ENCODE results near the gene MAP2K3.
"Not testable (repeated sequence)": the region's sequence is repeated elsewhere in the genome, so short reads cannot be mapped to it uniquely, and the experiment has no call there.

MAP2K3 gene

DNA sequence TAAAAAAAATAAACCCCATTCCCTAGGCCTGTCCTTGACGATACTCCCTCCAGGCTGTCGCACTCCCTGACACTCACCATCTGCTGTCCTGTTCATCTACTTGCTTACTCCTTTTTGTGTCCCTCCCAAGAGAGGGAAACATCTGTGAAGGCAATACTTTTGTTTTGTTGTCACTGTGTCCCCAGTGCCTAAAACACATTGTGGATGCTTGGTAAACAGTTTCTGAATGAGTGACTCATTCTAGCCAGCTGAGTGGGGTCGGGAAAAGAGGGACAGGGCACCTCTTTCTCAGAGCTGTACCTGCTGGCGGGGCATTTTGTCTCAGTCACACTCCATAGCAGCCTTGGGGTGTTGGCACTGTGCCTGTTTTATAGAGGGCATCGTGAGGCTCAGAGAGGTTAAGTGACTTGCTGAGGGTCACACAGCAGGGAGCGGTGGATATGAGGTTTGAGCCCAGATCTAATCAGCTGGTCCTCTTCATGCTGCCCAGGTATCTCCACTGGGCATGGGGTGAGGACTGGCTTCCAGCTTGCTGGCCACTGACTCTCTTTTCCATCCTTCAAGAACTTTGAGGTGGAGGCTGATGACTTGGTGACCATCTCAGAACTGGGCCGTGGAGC is 15.6 kb downstream of the MAP2K3 start:
- H3K36me3 ChIP-seq (ENCODE audit: insufficient read depth, low read length) = peaks cover 16% of the 10 kb centered on the region
- no peaks in the 10 kb centered on the region for H3K4me1 ChIP-seq (ENCODE audit: insufficient read depth, low read length)
- H2AFZ ChIP-seq (ENCODE audit: low read depth, low read length) = no peak overlapping the region
- H3K4me3 ChIP-seq (ENCODE audit: low read length) = no peak overlapping the region
- H3K9me3 ChIP-seq (ENCODE audit: low read length) = no peaks in the 10 kb centered on the region
- no peaks in the 10 kb centered on the region for H3K27me3 ChIP-seq (ENCODE audit: insufficient read depth, low read length)

- H3K9me3 ChIP-seq (ENCODE audit: low read length) = no peaks in the 10 kb centered on the region
- H3K4me1 ChIP-seq (ENCODE audit: insufficient read depth, low read length) = no peaks in the 10 kb centered on the region
- H2AFZ ChIP-seq (ENCODE audit: low read depth, low read length) = no peak overlapping the region
- peaks cover 16% of the 10 kb centered on the region for H3K36me3 ChIP-seq (ENCODE audit: insufficient read depth, low read length)
- no peak overlapping the region for H3K4me3 ChIP-seq (ENCODE audit: low read length)
- no peaks in the 10 kb centered on the region for H3K27me3 ChIP-seq (ENCODE audit: insufficient read depth, low read length)
These were observed 16.4 kb downstream of the MAP2K3 start for GRCh38 chr17:21300601-21301571.

- Histone ChIP-seq H3K4me1 (ENCODE audit: insufficient read depth, low read length) (no peaks in the 10 kb centered on the region), H2AFZ (ENCODE audit: low read depth, low read length) (no peak overlapping the region), H3K36me3 (ENCODE audit: insufficient read depth, low read length) (peaks cover 16% of the 10 kb centered on the region), H3K4me3 (ENCODE audit: low read length) (no peak overlapping the region), H3K9me3 (ENCODE audit: low read length) (no peaks in the 10 kb centered on the region), H3K27me3 (ENCODE audit: insufficient read depth, low read length) (no peaks in the 10 kb centered on the region)
These were observed 17.4 kb downstream of the MAP2K3 start for GRCh38 chr17:21301593-21302550.

GRCh38 chr17:21302711-21303425 is 18.4 kb downstream of the MAP2K3 start:
- Histone ChIP-seq H3K27me3 (ENCODE audit: insufficient read depth, low read length) (no peaks in the 10 kb centered on the region), H2AFZ (ENCODE audit: low read depth, low read length) (no peak overlapping the region), H3K4me1 (ENCODE audit: insufficient read depth, low read length) (no peaks in the 10 kb centered on the region), H3K4me3 (ENCODE audit: low read length) (no peak overlapping the region), H3K36me3 (ENCODE audit: insufficient read depth, low read length) (peaks cover 16% of the 10 kb centered on the region), H3K9me3 (ENCODE audit: low read length) (no peaks in the 10 kb centered on the region)

DNA sequence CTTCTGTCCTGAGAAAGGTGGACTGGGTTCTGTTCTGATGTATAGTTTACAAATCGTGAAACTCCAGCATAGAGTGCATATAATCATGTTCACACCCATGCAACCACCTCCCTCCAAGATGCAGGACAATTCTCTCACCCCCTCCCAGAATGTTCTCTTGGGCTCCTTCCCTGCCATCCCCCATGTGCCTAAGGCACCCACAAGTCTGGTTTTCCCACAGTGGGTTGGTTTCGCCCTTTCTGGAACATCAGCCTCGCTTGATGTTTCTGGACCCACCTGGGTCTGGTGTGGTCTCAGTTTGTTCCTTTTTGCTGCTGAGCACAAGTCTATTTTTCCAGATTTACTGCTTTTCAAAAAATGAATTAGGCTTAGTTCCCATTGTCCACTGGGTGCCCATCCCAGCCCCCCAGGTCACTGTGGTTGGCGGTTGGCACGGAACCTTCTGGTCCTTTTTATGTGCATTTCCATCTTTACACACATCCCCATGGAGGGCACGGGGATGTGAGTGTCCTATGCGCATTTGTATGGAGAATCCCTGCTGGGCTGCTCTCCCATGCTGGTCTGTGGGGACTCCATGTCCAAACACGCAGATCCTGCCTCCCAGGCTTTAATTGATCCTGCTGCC is 19.0 kb downstream of the MAP2K3 start:
- no peak overlapping the region for H3K4me3 ChIP-seq (ENCODE audit: low read length)
- H3K36me3 ChIP-seq (ENCODE audit: insufficient read depth, low read length) = peaks cover 16% of the 10 kb centered on the region
- H2AFZ ChIP-seq (ENCODE audit: low read depth, low read length) = no peak overlapping the region
- H3K27me3 ChIP-seq (ENCODE audit: insufficient read depth, low read length) = no peaks in the 10 kb centered on the region
- H3K4me1 ChIP-seq (ENCODE audit: insufficient read depth, low read length) = no peaks in the 10 kb centered on the region
- no peaks in the 10 kb centered on the region for H3K9me3 ChIP-seq (ENCODE audit: low read length)

- H3K9me3 ChIP-seq (ENCODE audit: low read length) = no peaks in the 10 kb centered on the region
- no peak overlapping the region for H2AFZ ChIP-seq (ENCODE audit: low read depth, low read length)
- no peaks in the 10 kb centered on the region for H3K4me1 ChIP-seq (ENCODE audit: insufficient read depth, low read length)
- H3K36me3 ChIP-seq (ENCODE audit: insufficient read depth, low read length) = peaks cover 16% of the 10 kb centered on the region
- H3K4me3 ChIP-seq (ENCODE audit: low read length) = no peak overlapping the region
- H3K27me3 ChIP-seq (ENCODE audit: insufficient read depth, low read length) = no peaks in the 10 kb centered on the region
These were observed 19.6 kb downstream of the MAP2K3 start for GRCh38 chr17:21304091-21304490.

- H3K4me1 ChIP-seq (ENCODE audit: insufficient read depth, low read length); H2AFZ ChIP-seq (ENCODE audit: low read depth, low read length); H3K9me3 ChIP-seq (ENCODE audit: low read length); H3K4me3 ChIP-seq (ENCODE audit: low read length); H3K27me3 ChIP-seq (ENCODE audit: insufficient read depth, low read length): not testable (repeated sequence)
- H3K36me3 ChIP-seq (ENCODE audit: insufficient read depth, low read length) = peaks cover 16% of the 10 kb centered on the region
These were observed 20.1 kb downstream of the MAP2K3 start for GRCh38 chr17:21304551-21305151.

- H3K4me1 ChIP-seq (ENCODE audit: insufficient read depth, low read length); H3K27me3 ChIP-seq (ENCODE audit: insufficient read depth, low read length); H2AFZ ChIP-seq (ENCODE audit: low read depth, low read length); H3K9me3 ChIP-seq (ENCODE audit: low read length); H3K36me3 ChIP-seq (ENCODE audit: insufficient read depth, low read length); H3K4me3 ChIP-seq (ENCODE audit: low read length): not testable (repeated sequence)
These were observed 21.1 kb downstream of the MAP2K3 start for GRCh38 chr17:21305431-21306180.

DNA sequence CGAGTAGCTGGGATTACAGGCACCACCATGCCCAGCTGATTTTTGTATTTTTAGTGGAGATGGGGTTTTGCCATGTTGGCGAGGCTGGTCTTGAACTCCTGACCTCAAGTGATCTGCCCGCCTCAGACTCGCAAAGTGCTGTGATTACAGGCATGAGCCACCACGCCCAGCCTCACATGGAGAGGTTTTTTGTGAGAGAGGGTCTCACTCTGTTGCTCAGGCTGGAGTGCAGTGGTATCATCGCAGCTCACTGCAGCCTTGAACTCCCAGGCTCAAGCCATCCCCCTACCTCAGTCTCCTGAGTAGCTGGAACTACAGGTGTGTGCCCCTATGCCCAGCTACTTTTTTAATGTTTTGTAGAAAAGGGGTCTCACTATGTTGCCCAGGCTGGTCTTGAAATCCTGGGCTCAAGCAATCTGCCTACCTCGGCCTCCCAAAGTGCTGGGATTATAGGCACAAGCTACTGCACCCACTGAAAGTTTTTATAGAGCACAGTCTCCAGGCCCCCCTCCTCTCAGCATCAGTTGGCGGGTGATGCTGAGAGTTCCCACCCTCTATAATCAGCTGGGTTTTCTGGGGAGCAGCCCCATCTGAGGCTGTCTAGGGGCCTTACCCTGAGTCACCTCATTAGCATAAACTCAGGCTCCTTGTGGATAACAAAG is 22.2 kb downstream of the MAP2K3 start:
- H3K36me3 ChIP-seq (ENCODE audit: insufficient read depth, low read length) = not testable (repeated sequence)

GRCh38 chr17:21307273-21307625 is 22.7 kb downstream of the MAP2K3 start:
- not testable (repeated sequence) for H2AFZ ChIP-seq (ENCODE audit: low read depth, low read length); H3K27me3 ChIP-seq (ENCODE audit: insufficient read depth, low read length); H3K4me1 ChIP-seq (ENCODE audit: insufficient read depth, low read length); H3K4me3 ChIP-seq (ENCODE audit: low read length); H3K9me3 ChIP-seq (ENCODE audit: low read length); H3K36me3 ChIP-seq (ENCODE audit: insufficient read depth, low read length)

More for the DNA sequence above, 22.2 kb downstream of the MAP2K3 start:
- not testable (repeated sequence) for H3K9me3 ChIP-seq (ENCODE audit: low read length); H3K27me3 ChIP-seq (ENCODE audit: insufficient read depth, low read length); H3K4me3 ChIP-seq (ENCODE audit: low read length); H2AFZ ChIP-seq (ENCODE audit: low read depth, low read length); H3K4me1 ChIP-seq (ENCODE audit: insufficient read depth, low read length)

GRCh38 chr17:21308931-21309381 is 24.4 kb downstream of the MAP2K3 start:
- not testable (repeated sequence) for H3K4me1 ChIP-seq (ENCODE audit: insufficient read depth, low read length); H3K27me3 ChIP-seq (ENCODE audit: insufficient read depth, low read length); H3K36me3 ChIP-seq (ENCODE audit: insufficient read depth, low read length); H3K4me3 ChIP-seq (ENCODE audit: low read length); H3K9me3 ChIP-seq (ENCODE audit: low read length); H2AFZ ChIP-seq (ENCODE audit: low read depth, low read length)

All from neuron (in vitro differentiated cells).